ENCODE results near the gene KCNQ4. TPM values are rescaled to one million over a fixed set of nuclear protein-coding genes. Genes with fewer than 3 reads are reported as not detected.

KCNQ4 gene
- total RNA-seq, 3 donors from 2014 or later (not counting 1 experiment from before 2014, with no cell fraction given) = 0.14 to 0.45 (median 0.35) TPM

DNA sequence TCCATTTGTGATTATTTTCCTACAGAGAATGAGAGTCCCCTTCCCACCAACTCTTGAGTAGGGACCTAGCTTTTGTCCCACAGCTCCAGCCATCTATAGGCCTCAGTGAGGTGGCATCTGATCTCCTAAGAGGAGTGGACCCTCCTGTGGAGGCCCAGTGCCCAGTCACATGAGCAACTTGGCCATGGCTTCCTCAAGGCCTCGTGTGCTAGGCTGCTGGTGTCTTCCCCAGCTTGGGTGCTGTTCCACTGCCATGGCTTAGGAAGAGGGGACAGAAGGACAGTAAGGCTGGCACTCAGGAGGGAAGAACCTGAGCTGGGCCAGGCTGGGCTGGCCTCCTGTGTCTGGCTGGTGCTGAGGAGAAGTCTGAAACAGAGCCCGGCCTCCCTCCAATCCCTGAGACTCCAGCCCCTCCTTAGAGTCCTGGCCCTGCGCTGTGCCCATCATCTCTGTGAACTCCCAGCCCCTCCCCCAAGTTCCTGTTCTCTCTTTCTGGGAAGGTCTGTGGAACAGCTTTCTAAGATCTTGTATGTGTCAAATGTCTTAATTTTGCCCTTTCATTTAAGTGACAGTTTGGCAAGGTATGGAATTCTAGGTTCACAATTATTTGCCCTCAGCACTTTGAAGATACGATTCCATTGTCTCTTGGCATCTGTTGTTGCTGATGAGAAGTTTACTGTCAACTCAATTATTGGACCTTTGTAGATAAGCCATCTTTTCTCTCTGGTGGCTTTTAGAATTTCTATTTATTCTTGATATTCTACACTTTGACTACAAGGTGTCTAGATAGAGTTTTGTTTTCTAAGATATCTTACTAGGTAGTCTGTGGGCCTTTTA lies 7.1 kb upstream of the KCNQ4 start:
- TF ChIP-seq, protein P1, sequence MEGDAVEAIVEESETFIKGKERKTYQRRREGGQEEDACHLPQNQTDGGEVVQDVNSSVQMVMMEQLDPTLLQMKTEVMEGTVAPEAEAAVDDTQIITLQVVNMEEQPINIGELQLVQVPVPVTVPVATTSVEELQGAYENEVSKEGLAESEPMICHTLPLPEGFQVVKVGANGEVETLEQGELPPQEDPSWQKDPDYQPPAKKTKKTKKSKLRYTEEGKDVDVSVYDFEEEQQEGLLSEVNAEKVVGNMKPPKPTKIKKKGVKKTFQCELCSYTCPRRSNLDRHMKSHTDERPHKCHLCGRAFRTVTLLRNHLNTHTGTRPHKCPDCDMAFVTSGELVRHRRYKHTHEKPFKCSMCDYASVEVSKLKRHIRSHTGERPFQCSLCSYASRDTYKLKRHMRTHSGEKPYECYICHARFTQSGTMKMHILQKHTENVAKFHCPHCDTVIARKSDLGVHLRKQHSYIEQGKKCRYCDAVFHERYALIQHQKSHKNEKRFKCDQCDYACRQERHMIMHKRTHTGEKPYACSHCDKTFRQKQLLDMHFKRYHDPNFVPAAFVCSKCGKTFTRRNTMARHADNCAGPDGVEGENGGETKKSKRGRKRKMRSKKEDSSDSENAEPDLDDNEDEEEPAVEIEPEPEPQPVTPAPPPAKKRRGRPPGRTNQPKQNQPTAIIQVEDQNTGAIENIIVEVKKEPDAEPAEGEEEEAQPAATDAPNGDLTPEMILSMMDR (IDR thresholded peaks at IDR 0.05) = no peak
- no peaks in the 10 kb centered on the region for H3K4me1 ChIP-seq (ENCODE audit: control insufficient read depth, insufficient read depth, low read length)
- ATAC-seq = no peak
- no peaks in the 10 kb centered on the region for H3K27me3 ChIP-seq (ENCODE audit: control insufficient read depth, insufficient read depth, low read length)
- DNase-seq = no peak
- H3K27ac ChIP-seq (ENCODE audit: low read length) = no peak overlapping the region
- WGBS (ENCODE audit: insufficient coverage) = 99% methylated on average over 4 of the region's 4 CpGs
- peaks cover 6% of the 10 kb centered on the region for H3K36me3 Mint-ChIP-seq
- H3K4me1 Mint-ChIP-seq = peaks cover 0 to 18% of the 10 kb centered on the region in 2 donors
- intact Hi-C loops (cut with micrococcal nuclease) = no loop called here
- no peak overlapping the region for H3K4me3 Mint-ChIP-seq
- no peaks in the 10 kb centered on the region for H3K9me3 Mint-ChIP-seq
- peaks cover 0 to under 1% of the 10 kb centered on the region in 2 donors for H3K27me3 Mint-ChIP-seq (ENCODE audit: low read depth in 2 of 2)
- H3K27ac Mint-ChIP-seq = no peak overlapping the region
- peaks cover 11% of the 10 kb centered on the region for H3K36me3 ChIP-seq (ENCODE audit: control insufficient read depth, insufficient read depth, low read length)
- H3K4me3 ChIP-seq (ENCODE audit: low read length) = no peak overlapping the region
- H3K9me3 ChIP-seq (ENCODE audit: control insufficient read depth, insufficient read depth, low read length) = no peaks in the 10 kb centered on the region

DNA sequence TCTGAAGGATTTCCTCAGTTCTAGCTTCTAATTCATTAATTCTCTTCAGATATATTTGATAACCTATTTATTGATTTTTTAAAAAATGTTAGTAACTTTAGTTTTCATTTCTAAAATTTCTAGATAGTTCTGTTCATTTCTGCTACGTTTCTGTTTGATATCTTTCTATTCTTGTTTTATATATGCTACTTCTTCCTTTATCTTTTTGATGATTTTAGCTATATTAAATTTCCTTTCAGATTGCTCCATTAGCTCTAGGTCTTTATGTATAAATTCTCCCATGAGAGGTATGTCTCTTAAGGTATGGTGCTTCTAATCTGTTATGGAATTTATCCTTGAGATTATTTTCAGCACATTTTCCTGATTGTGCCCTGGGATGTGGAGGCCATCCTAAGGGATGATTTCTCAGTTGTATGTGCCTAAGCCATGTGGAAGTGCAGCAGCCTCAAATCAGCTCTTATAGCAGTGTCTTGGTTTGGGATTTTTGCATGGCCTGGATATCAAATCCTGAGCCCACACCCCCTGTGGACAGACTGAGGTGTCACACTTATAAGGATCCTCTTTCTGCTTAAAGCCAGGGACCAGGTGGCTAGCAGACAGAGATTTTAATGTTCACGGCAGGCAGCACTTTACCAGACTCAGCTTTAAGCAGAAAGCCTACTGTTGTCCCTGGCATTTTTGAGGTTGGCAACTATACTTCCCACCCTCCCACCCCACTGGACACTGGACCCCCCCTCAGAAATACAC lies 6.2 kb upstream of the KCNQ4 start:
- 100% methylated on average over 1 of the region's 2 CpGs for WGBS (ENCODE audit: insufficient coverage)
- peaks cover 0 to 18% of the 10 kb centered on the region in 2 donors for H3K4me1 Mint-ChIP-seq
- Histone ChIP-seq H3K4me1 (ENCODE audit: control insufficient read depth, insufficient read depth, low read length) (no peaks in the 10 kb centered on the region), H3K27ac (ENCODE audit: low read length) (no peak overlapping the region), H3K27me3 (ENCODE audit: control insufficient read depth, insufficient read depth, low read length) (no peaks in the 10 kb centered on the region), H3K36me3 (ENCODE audit: control insufficient read depth, insufficient read depth, low read length) (peaks cover 5% of the 10 kb centered on the region), H3K9me3 (ENCODE audit: control insufficient read depth, insufficient read depth, low read length) (no peaks in the 10 kb centered on the region), H3K4me3 (ENCODE audit: low read length) (no peak overlapping the region)
- H3K27ac Mint-ChIP-seq = no peak overlapping the region
- no peak for ATAC-seq
- TF ChIP-seq, protein P1 (IDR thresholded peaks at IDR 0.05) = no peak
- H3K4me3 Mint-ChIP-seq = no peak overlapping the region
- H3K27me3 Mint-ChIP-seq (ENCODE audit: low read depth in 2 of 2) = peaks cover 0 to 8% of the 10 kb centered on the region in 2 donors
- intact Hi-C loops (cut with micrococcal nuclease) = no loop called here
- H3K9me3 Mint-ChIP-seq = no peaks in the 10 kb centered on the region
- DNase-seq = no peak
- peaks cover 6% of the 10 kb centered on the region for H3K36me3 Mint-ChIP-seq

DNA sequence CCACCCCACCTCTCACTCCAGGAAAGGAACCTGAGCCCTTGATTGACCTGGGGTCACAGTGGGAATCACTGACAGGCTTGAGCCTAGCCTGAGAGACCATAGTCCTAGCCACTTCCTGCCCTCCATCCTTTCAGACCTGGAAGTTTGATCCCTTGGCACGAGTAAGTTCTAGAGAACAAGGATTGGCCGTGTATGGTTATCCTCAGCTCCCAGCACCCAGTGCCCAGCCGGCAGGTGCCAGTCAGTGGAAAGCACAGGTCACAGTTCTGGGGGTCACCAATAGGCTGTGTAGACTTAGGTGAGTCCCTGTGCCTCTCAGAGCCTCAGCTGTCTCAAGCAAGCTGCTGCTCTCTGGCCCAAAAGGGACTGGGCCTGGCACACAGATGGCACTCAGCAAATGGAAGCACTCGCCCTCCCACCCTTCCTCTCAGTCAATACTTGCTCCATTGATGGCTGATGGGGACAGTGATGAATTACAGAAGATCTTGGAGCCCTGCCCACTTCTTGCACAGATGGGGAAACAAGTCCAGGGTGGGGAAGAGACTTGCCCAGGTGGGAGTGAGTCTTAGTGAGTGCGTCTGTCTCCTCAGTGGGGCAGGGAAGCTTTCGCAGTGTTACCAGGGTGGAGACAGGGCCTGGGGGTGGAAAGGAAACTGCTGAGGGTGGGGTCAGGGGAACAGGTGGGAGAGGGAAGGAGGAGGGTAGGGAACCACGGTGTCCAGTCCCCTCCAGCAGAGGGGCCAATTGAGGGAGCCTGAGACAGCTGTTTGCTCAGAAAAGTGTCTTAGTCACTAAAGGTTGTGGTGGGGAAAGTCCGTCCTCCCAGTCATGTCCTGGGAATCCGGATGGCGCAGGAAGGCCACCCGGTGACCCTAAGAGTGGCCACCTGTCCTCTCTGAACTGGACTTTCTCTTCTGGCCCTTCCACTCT lies 2.6 kb upstream of the KCNQ4 start:
- TF ChIP-seq, protein P1 (IDR thresholded peaks at IDR 0.05) = no peak
- H3K36me3 Mint-ChIP-seq = peaks cover 6% of the 10 kb centered on the region
- no peak overlapping the region for H3K27ac Mint-ChIP-seq
- peaks cover 0 to 20% of the 10 kb centered on the region in 2 donors for H3K4me1 Mint-ChIP-seq
- peaks cover 13% of the 10 kb centered on the region for H3K4me1 ChIP-seq (ENCODE audit: control insufficient read depth, insufficient read depth, low read length)
- no peak overlapping the region for H3K4me3 Mint-ChIP-seq
- peaks cover 6 to 34% of the 10 kb centered on the region in 2 donors for H3K27me3 Mint-ChIP-seq (ENCODE audit: low read depth in 2 of 2)
- H3K4me3 ChIP-seq (ENCODE audit: low read length) = no peak overlapping the region
- peaks cover 3% of the 10 kb centered on the region for H3K36me3 ChIP-seq (ENCODE audit: control insufficient read depth, insufficient read depth, low read length)
- H3K27ac ChIP-seq (ENCODE audit: low read length) = no peak overlapping the region
- H3K9me3 Mint-ChIP-seq = no peaks in the 10 kb centered on the region
- DNase-seq = no peak
- no peak for ATAC-seq
- intact Hi-C loops (cut with micrococcal nuclease) = no loop called here
- H3K9me3 ChIP-seq (ENCODE audit: control insufficient read depth, insufficient read depth, low read length) = no peaks in the 10 kb centered on the region
- WGBS (ENCODE audit: insufficient coverage) = 80% methylated on average over 10 of the region's 11 CpGs
- H3K27me3 ChIP-seq (ENCODE audit: control insufficient read depth, insufficient read depth, low read length) = peaks cover 14% of the 10 kb centered on the region

Data from natural killer cell (primary cell).